ENCODE data around the gene PLB1. TPM values are rescaled to one million over a fixed set of nuclear protein-coding genes. Genes with fewer than 3 reads are reported as not detected.

The PLB1 gene
- total and polyA plus RNA-seq, 2 experiments from 2014 or later: 0.06 to 0.21 TPM

DNA sequence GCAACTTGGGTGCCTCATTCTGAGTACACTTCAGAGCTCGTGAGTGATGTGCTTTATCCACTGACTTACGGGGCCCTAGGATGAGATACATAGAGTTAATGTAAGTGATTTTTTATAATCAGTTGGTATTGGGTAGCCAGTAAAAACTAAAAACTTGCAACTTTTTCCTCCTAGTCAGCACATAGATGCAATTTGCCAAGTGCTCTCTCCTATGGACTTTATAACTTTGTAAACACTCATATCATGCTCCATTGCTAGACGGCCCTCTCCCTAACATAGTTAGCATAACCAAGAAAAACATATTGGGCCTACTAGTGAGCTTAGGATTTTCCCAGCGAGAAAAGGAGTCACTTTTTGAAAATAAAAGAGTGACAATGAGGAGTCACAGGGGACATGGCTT, 60.4 kb downstream of the PLB1 start:
- Mint-ChIP-seq H3K4me3 (no peak overlapping the region), H3K36me3 (ENCODE audit: low read depth) (no peaks in the 10 kb centered on the region), H3K4me1 (no peaks in the 10 kb centered on the region), H3K9me3 (no peaks in the 10 kb centered on the region), H3K27ac (no peak overlapping the region), H3K27me3 (ENCODE audit: insufficient read depth, low read depth, poor library complexity) (peaks cover 2% of the 10 kb centered on the region)
- Histone ChIP-seq H3K36me3 (ENCODE audit: insufficient read depth) (no peaks in the 10 kb centered on the region), H3K4me1 (ENCODE audit: insufficient read depth) (no peaks in the 10 kb centered on the region), H3K79me2 (replicated peaks; ENCODE audit: insufficient read depth) (no peaks in the 10 kb centered on the region), H3F3A (replicated peaks; ENCODE audit: low read depth) (no peaks in the 10 kb centered on the region), H3K9me2 (ENCODE audit: insufficient read depth) (no peaks in the 10 kb centered on the region), H3K4me3 (no peak overlapping the region), H2AFZ (no peak overlapping the region), H3K27me3 (ENCODE audit: insufficient read depth) (no peaks in the 10 kb centered on the region), H4K20me1 (replicated peaks; ENCODE audit: insufficient read depth) (no peaks in the 10 kb centered on the region), H3K27ac (ENCODE audit: low read depth) (no peak overlapping the region), H3K4me2 (no peak overlapping the region)
- ATAC-seq (no peak), DNase-seq (ENCODE audit: low spot score) (no peak)
- TF ChIP-seq ZNF331 (CRISPR knock-in tag; IDR thresholded peaks at IDR 0.05; ENCODE audit: low read depth) (no peak), CREB1 (CRISPR knock-in tag; IDR thresholded peaks at IDR 0.05; ENCODE audit: low read depth) (no peak), POLR2AphosphoS5 (IDR thresholded peaks at IDR 0.05; ENCODE audit: low read depth) (no peak), STAT1 (IDR thresholded peaks at IDR 0.05; ENCODE audit: unreplicated experiment) (no peak), EZH2phosphoT487 (IDR thresholded peaks at IDR 0.05; ENCODE audit: unreplicated experiment) (no peak), EZH2 (IDR thresholded peaks at IDR 0.05; ENCODE audit: low read depth, unreplicated experiment) (no peak)
- TF ChIP-seq, protein P1, sequence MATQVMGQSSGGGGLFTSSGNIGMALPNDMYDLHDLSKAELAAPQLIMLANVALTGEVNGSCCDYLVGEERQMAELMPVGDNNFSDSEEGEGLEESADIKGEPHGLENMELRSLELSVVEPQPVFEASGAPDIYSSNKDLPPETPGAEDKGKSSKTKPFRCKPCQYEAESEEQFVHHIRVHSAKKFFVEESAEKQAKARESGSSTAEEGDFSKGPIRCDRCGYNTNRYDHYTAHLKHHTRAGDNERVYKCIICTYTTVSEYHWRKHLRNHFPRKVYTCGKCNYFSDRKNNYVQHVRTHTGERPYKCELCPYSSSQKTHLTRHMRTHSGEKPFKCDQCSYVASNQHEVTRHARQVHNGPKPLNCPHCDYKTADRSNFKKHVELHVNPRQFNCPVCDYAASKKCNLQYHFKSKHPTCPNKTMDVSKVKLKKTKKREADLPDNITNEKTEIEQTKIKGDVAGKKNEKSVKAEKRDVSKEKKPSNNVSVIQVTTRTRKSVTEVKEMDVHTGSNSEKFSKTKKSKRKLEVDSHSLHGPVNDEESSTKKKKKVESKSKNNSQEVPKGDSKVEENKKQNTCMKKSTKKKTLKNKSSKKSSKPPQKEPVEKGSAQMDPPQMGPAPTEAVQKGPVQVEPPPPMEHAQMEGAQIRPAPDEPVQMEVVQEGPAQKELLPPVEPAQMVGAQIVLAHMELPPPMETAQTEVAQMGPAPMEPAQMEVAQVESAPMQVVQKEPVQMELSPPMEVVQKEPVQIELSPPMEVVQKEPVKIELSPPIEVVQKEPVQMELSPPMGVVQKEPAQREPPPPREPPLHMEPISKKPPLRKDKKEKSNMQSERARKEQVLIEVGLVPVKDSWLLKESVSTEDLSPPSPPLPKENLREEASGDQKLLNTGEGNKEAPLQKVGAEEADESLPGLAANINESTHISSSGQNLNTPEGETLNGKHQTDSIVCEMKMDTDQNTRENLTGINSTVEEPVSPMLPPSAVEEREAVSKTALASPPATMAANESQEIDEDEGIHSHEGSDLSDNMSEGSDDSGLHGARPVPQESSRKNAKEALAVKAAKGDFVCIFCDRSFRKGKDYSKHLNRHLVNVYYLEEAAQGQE (IDR thresholded peaks at IDR 0.05; ENCODE audit: unreplicated experiment): no peak
- TF ChIP-seq, protein P2, sequence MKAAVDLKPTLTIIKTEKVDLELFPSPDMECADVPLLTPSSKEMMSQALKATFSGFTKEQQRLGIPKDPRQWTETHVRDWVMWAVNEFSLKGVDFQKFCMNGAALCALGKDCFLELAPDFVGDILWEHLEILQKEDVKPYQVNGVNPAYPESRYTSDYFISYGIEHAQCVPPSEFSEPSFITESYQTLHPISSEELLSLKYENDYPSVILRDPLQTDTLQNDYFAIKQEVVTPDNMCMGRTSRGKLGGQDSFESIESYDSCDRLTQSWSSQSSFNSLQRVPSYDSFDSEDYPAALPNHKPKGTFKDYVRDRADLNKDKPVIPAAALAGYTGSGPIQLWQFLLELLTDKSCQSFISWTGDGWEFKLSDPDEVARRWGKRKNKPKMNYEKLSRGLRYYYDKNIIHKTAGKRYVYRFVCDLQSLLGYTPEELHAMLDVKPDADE (IDR thresholded peaks at IDR 0.05): no peak
- TF ChIP-seq, protein P3, sequence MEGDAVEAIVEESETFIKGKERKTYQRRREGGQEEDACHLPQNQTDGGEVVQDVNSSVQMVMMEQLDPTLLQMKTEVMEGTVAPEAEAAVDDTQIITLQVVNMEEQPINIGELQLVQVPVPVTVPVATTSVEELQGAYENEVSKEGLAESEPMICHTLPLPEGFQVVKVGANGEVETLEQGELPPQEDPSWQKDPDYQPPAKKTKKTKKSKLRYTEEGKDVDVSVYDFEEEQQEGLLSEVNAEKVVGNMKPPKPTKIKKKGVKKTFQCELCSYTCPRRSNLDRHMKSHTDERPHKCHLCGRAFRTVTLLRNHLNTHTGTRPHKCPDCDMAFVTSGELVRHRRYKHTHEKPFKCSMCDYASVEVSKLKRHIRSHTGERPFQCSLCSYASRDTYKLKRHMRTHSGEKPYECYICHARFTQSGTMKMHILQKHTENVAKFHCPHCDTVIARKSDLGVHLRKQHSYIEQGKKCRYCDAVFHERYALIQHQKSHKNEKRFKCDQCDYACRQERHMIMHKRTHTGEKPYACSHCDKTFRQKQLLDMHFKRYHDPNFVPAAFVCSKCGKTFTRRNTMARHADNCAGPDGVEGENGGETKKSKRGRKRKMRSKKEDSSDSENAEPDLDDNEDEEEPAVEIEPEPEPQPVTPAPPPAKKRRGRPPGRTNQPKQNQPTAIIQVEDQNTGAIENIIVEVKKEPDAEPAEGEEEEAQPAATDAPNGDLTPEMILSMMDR (conservative IDR thresholded peaks at IDR 0.05; ENCODE audit: low read depth in 2 of 2): no peak
